ENCODE results near the gene CUX1.
A peak's percentile ranks its signal among the peaks of the same experiment; 100 is the strongest.
"Not testable (repeated sequence)": the region's sequence is repeated elsewhere in the genome, so short reads cannot be mapped to it uniquely, and the experiment has no call there.

CUX1 gene

DNA sequence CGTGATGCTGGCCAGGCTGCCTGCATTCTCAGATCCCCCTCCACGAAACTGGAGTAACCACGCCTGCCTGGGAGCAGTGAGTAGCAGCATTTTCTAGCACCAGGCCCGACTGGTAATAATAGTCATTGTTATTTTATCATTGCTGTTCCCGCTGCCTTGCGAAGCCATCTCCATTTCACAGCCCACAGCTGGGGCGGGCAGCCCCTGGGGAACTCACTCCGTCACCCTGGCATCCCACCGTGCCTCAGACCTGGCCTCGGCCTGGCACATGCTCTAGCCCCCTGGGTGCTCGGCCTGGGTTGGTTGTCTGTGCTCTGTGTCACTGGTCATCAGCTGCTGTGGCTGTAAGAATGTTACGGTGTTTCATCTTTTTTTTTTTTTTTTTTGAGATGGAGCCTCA is 411.5 kb downstream of the CUX1 start:
- no peak overlapping the region for H3K4me3 ChIP-seq (replicated peaks in 1 of 2; ENCODE audit: low read depth in 2 of 2, low read length in 2 of 2)
- DNase-seq (ENCODE audit: low read depth in 2 of 2), result no peak
- TF ChIP-seq, protein P1, sequence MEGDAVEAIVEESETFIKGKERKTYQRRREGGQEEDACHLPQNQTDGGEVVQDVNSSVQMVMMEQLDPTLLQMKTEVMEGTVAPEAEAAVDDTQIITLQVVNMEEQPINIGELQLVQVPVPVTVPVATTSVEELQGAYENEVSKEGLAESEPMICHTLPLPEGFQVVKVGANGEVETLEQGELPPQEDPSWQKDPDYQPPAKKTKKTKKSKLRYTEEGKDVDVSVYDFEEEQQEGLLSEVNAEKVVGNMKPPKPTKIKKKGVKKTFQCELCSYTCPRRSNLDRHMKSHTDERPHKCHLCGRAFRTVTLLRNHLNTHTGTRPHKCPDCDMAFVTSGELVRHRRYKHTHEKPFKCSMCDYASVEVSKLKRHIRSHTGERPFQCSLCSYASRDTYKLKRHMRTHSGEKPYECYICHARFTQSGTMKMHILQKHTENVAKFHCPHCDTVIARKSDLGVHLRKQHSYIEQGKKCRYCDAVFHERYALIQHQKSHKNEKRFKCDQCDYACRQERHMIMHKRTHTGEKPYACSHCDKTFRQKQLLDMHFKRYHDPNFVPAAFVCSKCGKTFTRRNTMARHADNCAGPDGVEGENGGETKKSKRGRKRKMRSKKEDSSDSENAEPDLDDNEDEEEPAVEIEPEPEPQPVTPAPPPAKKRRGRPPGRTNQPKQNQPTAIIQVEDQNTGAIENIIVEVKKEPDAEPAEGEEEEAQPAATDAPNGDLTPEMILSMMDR (IDR thresholded peaks at IDR 0.05; ENCODE audit: low read depth, low read length), result no peak

DNA sequence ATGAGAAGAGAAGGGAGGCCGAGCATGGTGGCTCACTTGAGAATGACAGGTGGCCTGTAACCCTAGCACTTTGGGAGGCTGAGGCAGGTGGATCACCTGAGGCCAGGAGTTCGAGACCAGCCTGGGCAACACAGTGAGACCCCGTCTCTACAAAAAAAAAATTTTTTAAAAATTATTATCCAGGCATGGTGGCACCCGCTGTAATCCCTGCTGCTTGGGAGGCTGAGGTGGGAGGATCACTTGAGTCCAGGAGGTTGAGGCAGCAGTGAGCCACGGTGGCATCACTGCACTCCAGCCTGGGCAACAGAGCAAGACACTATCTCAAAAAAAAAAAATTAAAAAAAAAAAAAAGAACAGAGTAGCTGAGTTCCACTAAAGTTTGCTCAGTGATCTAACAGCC is 412.7 kb downstream of the CUX1 start:
- not testable (repeated sequence) for H3K4me3 ChIP-seq (replicated peaks in 1 of 2; ENCODE audit: low read depth in 2 of 2, low read length in 2 of 2); DNase-seq (ENCODE audit: low read depth in 2 of 2)

DNA sequence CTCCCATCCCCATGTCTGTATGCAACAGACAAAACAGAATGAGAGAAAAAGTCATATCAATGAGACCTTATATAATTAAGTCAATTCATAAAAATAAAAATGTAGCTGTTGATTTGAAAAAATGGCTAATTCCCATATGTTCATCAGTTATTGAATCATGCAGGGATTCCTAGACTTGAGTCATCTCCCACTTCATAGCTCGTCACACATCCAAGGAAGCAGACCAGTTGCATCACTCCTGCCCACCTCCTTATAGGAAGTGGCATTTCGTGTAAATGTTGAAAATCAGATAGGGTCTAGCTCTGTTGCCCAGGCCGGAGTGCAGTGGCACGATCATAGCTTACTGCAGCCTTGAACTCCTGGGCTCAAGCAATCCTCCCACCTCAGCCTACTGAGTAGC is 413.2 kb downstream of the CUX1 start:
- no peak overlapping the region for H3K4me3 ChIP-seq (replicated peaks in 1 of 2; ENCODE audit: low read depth in 2 of 2, low read length in 2 of 2)
- TF ChIP-seq, protein P1 (IDR thresholded peaks at IDR 0.05; ENCODE audit: low read depth, low read length), result no peak
- peak; percentile 37 to 75 for DNase-seq (ENCODE audit: low read depth in 2 of 2)

DNA sequence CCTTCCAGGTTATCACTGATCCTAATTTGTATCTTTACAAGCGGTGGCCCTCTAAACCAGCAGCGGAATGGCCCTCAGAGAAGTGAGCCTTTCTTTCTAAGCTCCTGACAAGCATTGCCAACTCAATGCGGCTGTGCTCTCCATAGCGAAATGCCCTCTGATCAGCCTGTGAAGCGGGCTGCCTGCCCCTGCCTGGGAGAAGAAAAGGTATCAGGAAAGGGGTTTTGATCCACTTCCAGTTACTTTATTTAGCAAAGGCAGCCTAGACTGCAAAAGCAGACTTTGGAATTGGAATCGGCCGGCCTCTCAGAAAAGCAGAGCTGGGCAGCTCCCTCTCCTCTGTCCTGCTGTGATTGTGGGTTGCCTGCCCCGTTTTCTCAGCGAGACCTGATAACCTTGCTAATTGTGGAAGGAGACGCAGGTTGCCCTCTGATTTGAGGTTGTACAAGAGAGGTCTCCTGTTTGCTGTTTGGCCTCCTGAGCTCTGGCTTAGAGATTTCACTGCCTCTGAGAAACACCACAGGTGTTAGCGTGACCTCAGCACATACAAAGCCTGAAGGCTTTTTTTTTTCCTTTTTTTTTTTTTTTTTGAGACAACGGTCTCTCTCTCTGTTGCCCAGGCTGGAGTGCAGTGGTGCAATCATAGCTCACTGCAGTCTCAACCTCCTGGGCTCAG is 415.3 kb downstream of the CUX1 start:
- no peak overlapping the region for H3K4me3 ChIP-seq (replicated peaks in 1 of 2; ENCODE audit: low read depth in 2 of 2, low read length in 2 of 2)
- DNase-seq (ENCODE audit: low read depth in 2 of 2), result no peak
- TF ChIP-seq, protein P1 (IDR thresholded peaks at IDR 0.05; ENCODE audit: low read depth, low read length), result no peak

DNA sequence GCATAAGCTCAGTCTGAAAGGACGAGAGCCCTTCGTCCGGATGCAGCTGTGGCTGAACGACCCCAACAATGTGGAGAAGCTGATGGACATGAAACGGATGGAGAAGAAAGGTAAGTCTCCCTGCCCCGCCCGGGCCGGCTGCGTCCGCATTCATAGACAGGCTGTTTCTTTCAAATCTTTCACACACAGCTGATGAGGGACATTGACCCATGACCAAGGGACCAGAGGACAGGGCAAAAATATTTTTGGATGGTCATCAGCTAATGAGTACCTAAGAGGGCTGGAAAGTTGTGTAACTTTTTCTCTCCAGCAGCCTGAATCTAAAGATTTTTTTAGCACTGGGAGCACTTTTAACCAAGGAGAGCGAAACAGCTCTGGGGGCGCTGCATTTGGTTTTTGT is 416.7 kb downstream of the CUX1 start:
- H3K4me3 ChIP-seq (replicated peaks in 1 of 2; ENCODE audit: low read depth in 2 of 2, low read length in 2 of 2), result no peak overlapping the region
- DNase-seq (ENCODE audit: low read depth in 2 of 2), result no peak
- TF ChIP-seq, protein P1 (IDR thresholded peaks at IDR 0.05; ENCODE audit: low read depth, low read length), result no peak

DNA sequence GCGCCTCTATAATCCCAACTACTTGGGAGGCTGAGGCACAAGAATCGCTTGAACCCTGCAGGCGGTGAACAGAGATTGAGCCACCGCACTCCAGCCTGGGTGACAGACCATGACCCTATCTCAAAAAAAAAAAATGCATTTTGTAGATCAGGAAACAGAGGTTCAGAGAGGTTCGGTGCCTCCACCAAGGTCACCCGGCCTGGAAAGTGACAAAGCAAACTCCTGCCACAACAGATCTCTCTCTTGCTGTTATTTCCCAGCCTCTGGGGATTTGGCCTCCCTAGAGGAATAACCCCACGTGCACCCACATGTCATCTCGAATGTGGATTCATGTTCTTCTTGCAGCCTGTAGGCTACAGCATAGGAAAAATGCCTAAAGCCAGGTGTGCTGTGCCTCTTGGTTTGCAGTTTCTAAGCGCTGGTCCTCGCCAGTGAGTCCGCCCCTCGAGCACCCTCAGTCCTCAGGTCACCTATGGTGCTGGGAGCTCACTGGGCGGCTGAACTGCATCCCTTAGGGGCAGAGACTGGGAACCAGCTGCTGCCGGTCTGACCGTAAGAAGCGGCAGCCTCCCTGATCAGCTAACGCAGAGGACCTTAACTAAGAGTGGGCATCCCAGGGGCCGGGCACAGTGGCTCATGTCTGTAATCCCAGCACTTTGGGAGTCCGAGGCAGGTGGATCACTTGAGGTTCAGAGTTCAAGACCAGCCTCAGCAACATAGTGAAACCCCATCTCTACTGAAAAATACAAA is 417.6 kb downstream of the CUX1 start:
- DNase-seq (ENCODE audit: low read depth in 2 of 2), result no peak
- TF ChIP-seq, protein P1 (IDR thresholded peaks at IDR 0.05; ENCODE audit: low read depth, low read length), result no peak
- no peak overlapping the region for H3K4me3 ChIP-seq (replicated peaks in 1 of 2; ENCODE audit: low read depth in 2 of 2, low read length in 2 of 2)

DNA sequence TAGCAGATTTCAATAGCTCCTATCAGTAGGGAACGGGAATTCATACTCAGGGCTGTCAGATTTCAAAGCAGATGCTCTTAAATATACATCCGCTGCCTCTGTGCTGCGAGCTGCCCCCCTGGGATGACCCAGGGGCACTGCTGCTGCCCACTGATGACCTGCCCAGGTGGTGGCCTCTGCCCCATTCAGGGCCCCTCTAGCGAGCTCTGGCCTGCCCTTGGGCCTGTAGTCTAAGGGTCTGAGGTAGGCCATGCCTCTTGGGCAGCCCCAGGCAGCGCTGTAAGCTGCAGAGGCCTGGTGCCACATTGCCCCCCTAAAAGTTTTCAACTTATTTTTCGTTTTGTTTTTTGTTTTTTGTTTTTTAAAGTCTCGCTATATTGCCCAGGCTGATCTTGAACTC is 418.7 kb downstream of the CUX1 start:
- TF ChIP-seq, protein P1 (IDR thresholded peaks at IDR 0.05; ENCODE audit: low read depth, low read length), result no peak

More for the DNA sequence above, 418.7 kb downstream of the CUX1 start:
- no peak for DNase-seq (ENCODE audit: low read depth in 2 of 2)
- no peak overlapping the region for H3K4me3 ChIP-seq (replicated peaks in 1 of 2; ENCODE audit: low read depth in 2 of 2, low read length in 2 of 2)

Data from cardiac fibroblast (primary cell).